Cardiac muscle cell (in vitro differentiated cells and primary cell): ENCODE results near the gene RET. TPM values are rescaled to one million over a fixed set of nuclear protein-coding genes. Genes with fewer than 3 reads are reported as not detected.

Experiments used
- DNase-seq, 2 donors: peaks; one replicate each; pipeline versions ENCODE4 v3.0.0 to v3.0.0-alpha.2; 2010 to 2017; ENCODE audit warnings: low read depth in 1 of 2, low spot score in 1 of 2
- H3K27ac ChIP-seq: fragments of 200-600 bp; sonication (generic); 2 replicates; pipeline ENCODE4 v1.5.1; 2016
- H3K27me3 ChIP-seq: fragments of 200-600 bp; sonication (generic); 2 replicates; pipeline ENCODE4 v1.6.0; 2016; ENCODE audit warnings: control low read depth
- H3K36me3 ChIP-seq: fragments of 200-600 bp; sonication (generic); 2 replicates; pipeline ENCODE4 v1.5.1; 2016; ENCODE audit warnings: control low read depth
- H3K4me1 ChIP-seq: fragments of 200-600 bp; sonication (generic); 2 replicates; pipeline ENCODE4 v1.8.1; 2017; ENCODE audit warnings: low read depth, mild to moderate bottlenecking, mixed run types
- H3K4me3 ChIP-seq: fragments of 200-600 bp; sonication (generic); 2 replicates; pipeline ENCODE4 v1.5.1; 2016; ENCODE audit warnings: mild to moderate bottlenecking
- H3K9me3 ChIP-seq: fragments of 200-600 bp; sonication (generic); 2 replicates; pipeline ENCODE4 v1.5.1; 2017; ENCODE audit warnings: low read depth, mild to moderate bottlenecking, control low read depth
- polyA plus RNA-seq: library from polyadenylated mRNA; unstranded; fragments of >200 nt; fragmentation: Nextera tagmentation; extraction: Ambion mirVana; gene quantifications from 2 replicates; pipeline ENCODE4 v1.2.1, GENCODE V29; 2016
- total RNA-seq: library from RNA; depleted of rRNA; stranded (reverse); fragments of >200 nt; gene quantifications from 2 replicates; pipeline ENCODE4 v1.2.3, GENCODE V29; 2016
- TF ChIP-seq, protein P1 (sequence below): IDR thresholded peaks from 2 replicates; pipeline ENCODE4 v1.5.1; 2012; ENCODE audit warnings: low read depth, mild to moderate bottlenecking, low read length

The RET gene
- total and polyA plus RNA-seq, 2 experiments from 2014 or later, result 0.09 TPM; not detected in 1

- no peak for DNase-seq
These were observed 33.5 kb upstream of the RET start for GRCh38 chr10:43043342-43043772.

GRCh38 chr10:43043773-43044447 is 33.0 kb upstream of the RET start:
- TF ChIP-seq, protein P1, sequence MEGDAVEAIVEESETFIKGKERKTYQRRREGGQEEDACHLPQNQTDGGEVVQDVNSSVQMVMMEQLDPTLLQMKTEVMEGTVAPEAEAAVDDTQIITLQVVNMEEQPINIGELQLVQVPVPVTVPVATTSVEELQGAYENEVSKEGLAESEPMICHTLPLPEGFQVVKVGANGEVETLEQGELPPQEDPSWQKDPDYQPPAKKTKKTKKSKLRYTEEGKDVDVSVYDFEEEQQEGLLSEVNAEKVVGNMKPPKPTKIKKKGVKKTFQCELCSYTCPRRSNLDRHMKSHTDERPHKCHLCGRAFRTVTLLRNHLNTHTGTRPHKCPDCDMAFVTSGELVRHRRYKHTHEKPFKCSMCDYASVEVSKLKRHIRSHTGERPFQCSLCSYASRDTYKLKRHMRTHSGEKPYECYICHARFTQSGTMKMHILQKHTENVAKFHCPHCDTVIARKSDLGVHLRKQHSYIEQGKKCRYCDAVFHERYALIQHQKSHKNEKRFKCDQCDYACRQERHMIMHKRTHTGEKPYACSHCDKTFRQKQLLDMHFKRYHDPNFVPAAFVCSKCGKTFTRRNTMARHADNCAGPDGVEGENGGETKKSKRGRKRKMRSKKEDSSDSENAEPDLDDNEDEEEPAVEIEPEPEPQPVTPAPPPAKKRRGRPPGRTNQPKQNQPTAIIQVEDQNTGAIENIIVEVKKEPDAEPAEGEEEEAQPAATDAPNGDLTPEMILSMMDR, result no peak
- H3K4me3 ChIP-seq, result no peak overlapping the region
- no peaks in the 10 kb centered on the region for H3K36me3 ChIP-seq
- DNase-seq, result no peak
- H3K4me1 ChIP-seq, result no peaks in the 10 kb centered on the region
- no peaks in the 10 kb centered on the region for H3K9me3 ChIP-seq
- no peak overlapping the region for H3K27ac ChIP-seq
- H3K27me3 ChIP-seq, result no peaks in the 10 kb centered on the region

More at GRCh38 chr10:43043342-43043772, 33.5 kb upstream of the RET start:
- Histone ChIP-seq H3K9me3 (no peaks in the 10 kb centered on the region), H3K4me3 (no peak overlapping the region), H3K4me1 (no peaks in the 10 kb centered on the region), H3K27ac (no peak overlapping the region), H3K36me3 (no peaks in the 10 kb centered on the region), H3K27me3 (no peaks in the 10 kb centered on the region)
- TF ChIP-seq, protein P1, result no peak

- no peak for DNase-seq
- Histone ChIP-seq H3K27me3 (no peaks in the 10 kb centered on the region), H3K9me3 (no peaks in the 10 kb centered on the region), H3K27ac (no peak overlapping the region), H3K4me1 (no peaks in the 10 kb centered on the region), H3K4me3 (no peak overlapping the region), H3K36me3 (no peaks in the 10 kb centered on the region)
- TF ChIP-seq, protein P1, result no peak
These were observed 32.4 kb upstream of the RET start for GRCh38 chr10:43044448-43044921.

DNA sequence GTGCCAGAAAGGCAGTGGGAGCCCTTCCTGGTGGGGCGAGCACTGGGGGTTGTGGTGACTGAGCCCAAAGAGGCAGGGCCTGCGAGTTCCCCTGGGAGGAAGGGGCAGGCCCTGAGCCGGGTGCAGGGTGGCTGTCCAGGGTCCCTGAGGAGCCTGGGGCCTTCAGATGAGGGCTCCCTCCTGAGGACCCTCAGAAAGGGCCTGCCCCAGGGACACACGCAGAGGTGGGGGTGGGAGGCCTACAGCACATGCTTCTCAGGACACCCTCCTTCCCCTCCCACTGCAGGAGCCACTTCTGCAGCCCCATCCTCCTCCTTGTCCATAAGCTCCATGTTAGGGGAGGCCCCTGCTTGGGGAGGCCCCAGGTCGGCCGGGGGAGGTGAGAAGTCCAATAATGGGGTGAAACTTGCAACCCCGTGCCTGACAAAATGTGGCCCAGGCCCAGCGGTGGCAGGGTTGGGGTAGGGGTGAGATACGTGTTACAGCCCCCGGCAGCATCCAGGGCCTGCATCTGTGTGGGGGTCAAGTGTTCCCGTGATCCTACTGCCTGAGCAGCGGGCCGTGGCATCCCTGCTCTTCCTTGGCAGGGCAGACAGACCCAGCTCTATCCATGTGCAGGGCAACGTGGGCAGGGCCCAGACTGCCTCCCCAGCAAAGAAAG is 31.8 kb upstream of the RET start:
- Histone ChIP-seq H3K4me3 (no peak overlapping the region), H3K4me1 (no peaks in the 10 kb centered on the region), H3K27ac (no peak overlapping the region), H3K36me3 (no peaks in the 10 kb centered on the region), H3K27me3 (no peaks in the 10 kb centered on the region), H3K9me3 (no peaks in the 10 kb centered on the region)
- DNase-seq, result no peak
- TF ChIP-seq, protein P1, result no peak

DNA sequence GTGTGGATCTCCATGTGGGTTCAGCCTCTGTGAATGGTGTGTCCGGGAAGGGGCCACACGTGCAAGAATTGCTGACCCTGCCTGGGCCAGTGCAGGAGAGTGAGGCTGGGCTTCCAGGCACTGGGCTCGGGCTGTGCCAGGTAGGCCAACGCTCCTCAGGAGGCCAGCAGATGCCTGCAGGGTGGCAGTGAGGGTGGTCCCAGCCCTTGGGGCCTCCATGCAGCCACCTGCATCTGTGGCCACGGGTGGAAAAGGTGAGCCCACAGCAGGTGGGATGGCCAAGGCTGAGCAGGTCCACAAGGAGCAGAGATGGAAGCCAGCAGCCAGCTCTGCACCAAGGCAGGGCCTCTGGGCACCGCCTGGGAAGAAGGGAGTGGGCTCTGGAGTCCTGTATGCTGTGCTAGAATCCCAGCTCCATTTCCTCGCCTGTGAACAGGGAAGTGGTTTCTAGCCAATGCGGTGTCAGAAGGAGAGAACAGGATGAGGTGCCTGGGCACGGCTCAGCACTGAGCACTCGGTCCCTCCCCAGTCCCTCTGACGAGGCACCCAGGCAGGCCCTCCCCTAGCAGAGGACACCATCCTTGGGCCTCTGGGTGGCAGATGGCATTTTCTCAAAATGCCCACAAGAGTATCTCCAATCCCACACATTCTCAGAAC is 31.1 kb upstream of the RET start:
- Histone ChIP-seq H3K4me1 (no peaks in the 10 kb centered on the region), H3K4me3 (no peak overlapping the region), H3K36me3 (no peaks in the 10 kb centered on the region), H3K27ac (no peak overlapping the region), H3K9me3 (no peaks in the 10 kb centered on the region), H3K27me3 (no peaks in the 10 kb centered on the region)
- no peak for DNase-seq
- TF ChIP-seq, protein P1, result no peak
